ENCODE measurements around the gene TBCA. TPM values are rescaled to one million over a fixed set of nuclear protein-coding genes. Genes with fewer than 3 reads are reported as not detected.
A peak's percentile ranks its signal among the peaks of the same experiment; 100 is the strongest.

TBCA gene
- total and polyA plus RNA-seq, 9 of the 15 experiments (the other 6 are each of a cell fraction or from before 2014, with no cell fraction given), result 164 to 661 (median 334) TPM

- TF ChIP-seq PBX2 (CRISPR knock-in tag; IDR thresholded peaks at IDR 0.05; ENCODE audit: low read depth) (no peak), PBX2 (tag; conservative IDR thresholded peaks at IDR 0.05; ENCODE audit: low read depth) (no peak), NFRKB (IDR thresholded peaks at IDR 0.05; ENCODE audit: low read depth) (0 out of 2 replicates have a peak, but pooled peaks have one; percentile 10), ZBTB17 (CRISPR knock-in tag; IDR thresholded peaks at IDR 0.05) (0 out of 2 replicates have a peak, but pooled peaks have one; percentile 50), HDAC3 (IDR thresholded peaks at IDR 0.05; ENCODE audit: borderline replicate concordance, partially characterized antibody) (no peak), ZNF318 (IDR thresholded peaks at IDR 0.05; ENCODE audit: borderline replicate concordance in 1 of 2, low read depth in 1 of 2) (no peak), ZNF79 (CRISPR knock-in tag; IDR thresholded peaks at IDR 0.05; ENCODE audit: low read depth) (no peak), ZNF592 (IDR thresholded peaks at IDR 0.05) (peak; percentile 92), NR2C1 (IDR thresholded peaks at IDR 0.05) (no peak), NR2C1 (tag; IDR thresholded peaks at IDR 0.05) (no peak), POLR2G (IDR thresholded peaks at IDR 0.05; ENCODE audit: low read depth, low read length) (peak; percentile 94), CCAR2 (IDR thresholded peaks at IDR 0.05; ENCODE audit: low read depth, low read length) (no peak)
These were observed at the start of gene TBCA (continued) for GRCh38 chr5:77775790-77776553.
